ENCODE data around the gene TNFRSF18.
"Not testable (repeated sequence)": the region's sequence is repeated elsewhere in the genome, so short reads cannot be mapped to it uniquely, and the experiment has no call there.

The TNFRSF18 gene

GRCh38 chr1:1206376-1206965, at the start of gene TNFRSF18:
Gene TNFRSF18, minus strand, starts transcription at chr1:1206592. Its CDS starts 21 bp downstream, at chr1:1206571.
- DNase-seq: peak; percentile 56

GRCh38 chr1:1255611-1256010, 49.2 kb upstream of the TNFRSF18 start:
- DNase-seq: no peak

GRCh38 chr1:1255078-1255477, 48.7 kb upstream of the TNFRSF18 start:
- DNase-seq: no peak

GRCh38 chr1:1254667-1254998, 48.2 kb upstream of the TNFRSF18 start:
- DNase-seq: no peak

DNA sequence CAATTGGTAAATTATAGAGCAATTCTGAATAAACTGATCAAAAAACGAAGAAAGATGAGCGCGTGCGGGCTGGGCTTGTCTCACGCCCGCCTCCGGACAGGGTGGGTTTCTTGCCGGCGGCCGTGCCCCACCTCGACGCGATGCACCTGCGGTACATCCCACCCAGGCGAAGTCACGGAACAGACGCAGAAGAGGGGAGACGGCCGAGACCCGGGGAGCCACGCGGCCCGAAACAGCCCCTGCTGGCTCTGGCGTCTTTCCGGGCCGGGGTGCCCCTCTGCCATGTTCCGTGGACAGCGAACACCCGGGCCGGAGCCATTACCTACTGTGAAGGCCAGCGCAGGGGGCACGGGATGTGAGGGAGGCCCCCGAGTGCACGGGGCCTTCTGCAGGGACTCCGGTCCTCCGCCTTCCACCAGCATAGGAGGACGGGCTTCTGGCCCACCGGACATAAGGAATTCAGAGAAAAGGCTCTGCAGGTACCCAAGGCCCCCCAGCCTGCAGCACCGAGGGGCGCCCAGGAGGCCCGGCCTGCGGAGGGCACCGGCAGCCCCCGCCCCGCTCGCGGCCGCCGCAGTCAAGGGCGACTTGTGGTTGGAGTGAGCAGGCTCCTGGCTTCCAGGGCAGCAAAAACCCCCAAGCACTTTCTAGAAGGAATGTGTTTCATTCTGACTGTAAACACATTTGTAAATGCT, 47.7 kb upstream of the TNFRSF18 start:
- DNase-seq: no peak

DNA sequence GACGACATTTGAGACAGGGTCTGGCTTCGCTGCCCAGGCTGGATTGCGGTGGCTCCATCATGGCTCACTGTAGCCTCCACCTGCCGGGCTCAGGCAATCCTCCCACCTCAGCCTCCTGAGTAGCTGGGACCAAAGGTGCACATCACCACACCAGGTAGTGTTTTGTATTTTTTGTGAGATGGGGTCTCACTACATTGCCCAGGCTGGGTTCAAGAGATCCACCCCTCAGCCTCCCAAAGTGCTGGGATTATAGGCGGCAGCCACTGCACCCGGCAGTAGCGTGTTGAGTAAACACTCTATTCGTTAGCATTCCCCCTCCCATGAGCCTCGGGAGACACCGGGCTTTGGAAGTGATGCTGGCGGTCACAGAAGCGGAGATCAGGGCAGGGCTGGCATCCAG, 46.9 kb upstream of the TNFRSF18 start:
- DNase-seq: no peak

DNA sequence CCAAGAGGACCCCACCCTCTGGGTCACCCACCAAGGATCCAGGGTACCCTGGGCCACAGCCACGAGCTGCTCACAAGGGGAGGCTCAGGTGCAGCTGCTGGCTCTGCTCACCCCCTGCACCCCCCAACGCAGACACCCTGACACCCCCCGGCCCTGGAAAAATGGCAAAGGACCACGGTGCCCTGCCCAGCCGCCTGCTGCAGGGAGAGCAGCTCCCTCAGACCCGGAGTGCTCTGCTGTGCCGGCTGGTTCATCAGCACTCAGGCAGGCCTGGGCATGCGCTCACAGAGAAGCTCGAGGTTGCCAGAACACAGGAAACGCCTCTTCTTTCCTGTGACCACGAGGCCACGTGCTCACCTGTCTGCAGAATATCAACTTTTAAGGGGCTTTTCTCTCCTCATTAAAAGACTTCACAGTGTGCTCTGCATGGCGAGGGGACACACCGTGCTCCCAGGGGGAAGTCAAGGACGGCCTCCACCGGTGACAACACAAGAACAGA, 44.4 kb upstream of the TNFRSF18 start:
- peak; percentile 78 for DNase-seq

DNA sequence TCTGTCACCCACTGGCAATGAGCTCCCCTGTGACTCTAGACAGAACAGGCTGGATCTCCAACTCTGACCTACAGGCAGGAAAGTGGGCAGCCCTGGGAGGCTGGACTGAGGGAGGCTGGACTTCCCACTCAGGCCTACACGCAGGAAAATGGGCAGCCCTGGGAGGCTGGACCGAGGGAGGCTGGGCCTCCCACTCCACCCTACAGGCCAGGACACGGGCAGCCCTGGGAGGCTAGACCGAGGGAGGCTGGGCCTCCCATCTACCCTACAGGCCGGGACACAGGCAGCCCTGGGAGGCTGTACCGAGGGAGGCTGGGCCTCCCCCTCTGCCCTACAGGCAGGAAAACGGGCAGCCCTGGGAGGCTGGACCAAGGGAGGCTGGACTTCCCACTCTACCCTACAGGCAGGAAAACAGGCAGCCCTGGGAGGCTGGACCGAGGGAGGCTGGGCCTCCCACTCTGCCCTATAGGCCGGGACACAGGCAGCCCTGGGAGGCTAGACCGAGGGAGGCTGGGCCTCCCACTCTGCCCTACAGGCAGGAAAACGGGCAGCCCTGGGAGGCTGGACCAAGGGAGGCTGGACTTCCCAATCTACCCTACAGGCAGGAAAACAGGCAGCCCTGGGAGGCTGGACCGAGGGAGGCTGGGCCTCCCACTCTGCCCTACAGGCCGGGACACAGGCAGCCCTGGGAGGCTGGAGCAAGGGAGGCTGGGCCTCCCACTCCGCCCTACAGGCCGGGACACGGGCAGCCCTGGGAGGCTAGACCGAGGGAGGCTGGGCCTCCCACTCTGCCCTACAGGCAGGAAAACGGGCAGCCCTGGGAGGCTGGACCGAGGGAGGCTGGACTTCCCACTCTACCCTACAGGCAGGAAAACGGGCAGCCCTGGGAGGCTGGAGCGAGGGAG, 41.9 kb upstream of the TNFRSF18 start:
- DNase-seq: not testable (repeated sequence)

- no peak for DNase-seq
Observed at GRCh38 chr1:1247341-1247913, 41.0 kb upstream of the TNFRSF18 start.

DNA sequence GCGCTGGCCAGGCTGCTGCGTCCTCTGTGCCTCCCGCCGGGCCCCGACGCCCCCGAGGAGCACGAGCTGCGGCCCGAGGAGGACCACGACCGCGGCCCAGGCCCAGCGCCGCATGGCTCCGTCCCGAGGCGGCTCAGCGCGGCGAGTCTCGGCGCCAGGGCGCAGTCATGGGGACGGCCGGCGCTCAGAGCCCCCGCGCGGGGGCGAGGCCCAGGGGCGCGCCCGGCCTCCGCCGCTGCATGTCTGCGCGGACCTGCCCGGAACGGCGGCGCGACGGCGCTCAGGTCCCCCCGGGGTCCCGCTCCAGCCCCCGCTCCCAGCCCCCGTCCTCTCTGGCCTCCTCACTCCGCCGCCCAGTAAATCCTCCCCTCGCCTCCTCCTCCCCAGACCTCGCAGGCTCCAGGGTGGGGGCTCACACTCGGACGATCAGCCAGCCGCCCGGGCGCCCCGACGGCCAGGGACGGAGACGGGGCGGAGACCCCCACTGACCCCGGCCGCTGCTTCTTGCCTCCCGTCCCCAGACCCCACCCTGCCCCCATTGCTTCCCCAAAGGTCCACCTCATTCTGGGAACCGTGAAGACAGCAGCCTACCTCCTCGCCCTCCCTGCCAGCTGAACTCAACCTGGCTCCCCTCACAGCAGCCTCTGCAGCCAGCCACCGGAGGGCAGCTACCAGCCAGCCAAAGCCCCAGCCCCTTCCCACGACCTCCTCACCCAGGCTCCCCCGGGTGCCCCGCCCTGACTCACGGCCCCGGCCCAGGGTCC, 40.4 kb upstream of the TNFRSF18 start, which contains the start of gene C1QTNF12:
C1QTNF12 (minus strand) TSS at position 146 of the 764 bp plus-strand sequence; CDS start at position 114, 32 bp downstream.
- no peak for DNase-seq

DNA sequence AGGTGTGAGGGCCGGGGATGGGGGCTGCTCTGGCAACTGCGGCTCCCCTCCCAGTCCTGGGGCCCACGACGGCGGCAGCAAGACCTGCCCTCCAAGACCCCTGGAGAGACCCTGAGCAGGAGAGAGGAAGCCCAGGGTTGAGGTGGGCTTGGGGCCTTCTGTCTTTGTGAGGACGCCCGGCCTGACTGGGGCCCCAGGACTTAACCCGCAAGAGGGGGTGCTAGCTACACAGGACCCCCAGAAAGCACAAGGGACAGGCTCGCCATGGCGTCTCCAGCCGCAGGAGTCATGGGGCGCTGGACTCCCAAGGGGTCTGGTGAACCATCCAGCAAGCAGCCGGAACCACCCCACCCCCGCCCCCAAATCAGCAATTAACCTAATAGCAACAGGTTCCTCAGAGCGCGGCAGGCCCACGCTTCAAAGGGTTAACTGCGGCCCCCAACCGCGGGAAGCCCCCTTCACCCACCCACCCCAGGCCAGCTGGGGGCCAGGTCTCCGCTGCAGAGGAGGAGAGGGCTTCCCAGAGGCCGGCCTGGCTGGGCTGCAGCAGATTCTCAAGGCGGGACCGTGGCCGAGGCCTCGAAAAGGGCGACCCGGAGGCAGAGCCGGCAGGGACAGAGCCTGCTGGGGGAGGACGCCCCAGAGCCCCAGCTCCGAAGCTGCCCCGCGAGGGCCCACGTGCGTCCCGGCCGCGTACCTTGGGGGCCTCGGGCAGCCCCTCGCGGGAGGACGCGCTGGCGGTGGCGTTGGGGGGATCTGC, 39.6 kb upstream of the TNFRSF18 start:
- no peak for DNase-seq

DNA sequence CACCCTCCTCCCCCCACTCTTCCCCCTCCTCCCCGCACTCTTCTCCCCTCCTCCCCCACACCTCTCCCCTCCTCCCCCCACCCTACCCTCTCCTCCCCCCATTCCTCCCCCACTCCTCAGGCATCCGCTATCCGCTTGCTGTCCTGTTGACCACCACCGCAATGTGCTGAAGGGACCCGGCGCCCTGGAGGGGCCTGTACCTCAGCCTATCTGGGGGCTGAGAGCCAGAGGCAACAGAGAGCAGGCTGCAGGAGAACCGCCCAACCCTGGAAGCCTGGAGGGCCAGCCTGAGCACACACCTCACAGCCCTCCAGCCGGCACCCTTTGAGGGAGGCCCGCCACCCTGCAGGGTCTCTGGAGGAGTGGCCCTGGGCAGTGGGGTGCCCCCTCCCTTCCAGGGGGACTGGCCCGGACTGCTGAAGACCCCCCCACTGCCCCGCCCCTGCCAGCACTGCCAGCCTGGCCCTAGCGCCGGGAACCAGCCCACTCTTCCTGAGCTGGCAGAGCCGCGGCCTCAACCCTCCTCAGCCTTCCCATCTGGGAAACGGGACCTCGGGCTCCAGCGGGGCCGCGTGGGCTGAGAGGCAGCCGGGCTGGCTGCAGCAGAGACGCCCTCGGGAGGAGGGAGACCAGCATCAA, 38.9 kb upstream of the TNFRSF18 start:
- DNase-seq: no peak

DNA sequence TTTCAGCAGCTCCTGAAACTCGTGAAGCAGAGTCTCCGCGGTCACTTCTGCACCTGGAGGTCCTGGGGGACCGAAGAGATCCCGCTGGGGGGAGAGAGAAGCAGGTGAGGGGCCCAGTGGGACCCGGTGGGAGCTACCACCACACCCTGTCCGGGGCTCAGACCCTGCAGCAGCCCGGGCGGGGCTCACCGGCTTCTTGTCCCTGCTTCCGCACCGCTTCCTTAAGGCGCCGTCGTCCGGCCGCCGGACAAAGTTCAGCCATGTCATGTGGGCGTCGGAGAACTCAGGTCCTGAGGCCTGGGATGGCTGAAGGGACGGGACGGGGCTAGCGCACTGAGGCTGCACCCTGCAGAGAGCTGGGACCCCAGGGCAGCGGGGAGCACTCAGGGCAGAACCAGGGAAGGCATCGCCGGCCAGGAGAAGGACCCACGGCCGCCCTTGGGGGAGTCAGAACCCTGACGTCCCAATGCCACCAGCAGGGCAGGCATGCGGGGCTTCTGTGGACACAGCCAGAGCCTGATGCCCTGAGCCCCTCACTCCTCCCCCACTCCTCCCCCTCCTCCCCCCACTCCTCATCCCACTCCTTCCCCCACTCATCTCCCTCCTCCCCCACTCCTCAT, 37.9 kb upstream of the TNFRSF18 start:
- no peak for DNase-seq

- DNase-seq: no peak
Observed at GRCh38 chr1:1243807-1244191, 37.4 kb upstream of the TNFRSF18 start.

- no peak for DNase-seq
Observed at GRCh38 chr1:1243266-1243660, 36.9 kb upstream of the TNFRSF18 start.

GRCh38 chr1:1242461-1243265, 36.3 kb upstream of the TNFRSF18 start:
- DNase-seq: no peak

- no peak for DNase-seq
Observed at GRCh38 chr1:1241588-1242219, 35.3 kb upstream of the TNFRSF18 start.

DNA sequence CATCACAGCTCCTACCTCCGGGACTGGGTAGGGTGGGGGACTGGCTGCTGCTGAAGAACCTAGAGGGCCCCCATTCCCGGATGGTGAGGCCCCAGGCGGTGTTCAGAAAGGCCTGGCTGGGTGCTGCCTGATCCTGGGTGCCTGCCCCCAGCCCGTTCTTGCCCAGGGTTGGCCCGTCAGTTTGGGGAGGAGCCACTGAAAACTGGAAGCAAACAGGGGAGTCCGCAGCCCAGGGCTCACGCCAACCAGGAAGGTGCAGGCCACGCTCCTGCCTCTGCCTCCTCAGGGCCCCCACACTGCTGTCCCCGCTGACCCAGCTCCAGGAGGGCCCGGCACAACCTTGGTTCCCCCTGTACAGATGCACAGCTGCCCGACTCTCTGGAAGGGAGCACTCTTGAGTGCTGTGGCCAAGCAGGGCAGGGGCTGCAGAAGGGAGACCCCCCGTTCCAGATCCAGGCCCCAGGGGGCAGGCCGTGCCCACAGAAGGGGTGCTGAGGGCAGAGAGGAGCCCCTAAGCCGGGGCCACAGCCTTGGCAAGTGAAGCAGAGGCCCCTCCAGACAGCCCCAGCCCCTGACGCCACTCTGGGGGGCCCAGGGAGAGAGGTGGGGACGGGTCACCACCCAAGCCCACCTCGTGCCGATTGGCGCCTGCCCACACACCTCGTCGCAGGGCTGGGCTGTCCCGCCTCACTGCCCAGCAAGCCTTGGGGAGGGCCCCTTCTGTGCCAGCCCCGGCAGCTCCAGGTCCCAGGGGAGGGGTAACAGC, 34.6 kb upstream of the TNFRSF18 start:
- no peak for DNase-seq

- no peak for DNase-seq
Observed at GRCh38 chr1:1240348-1240732, 33.9 kb upstream of the TNFRSF18 start.

Measured in activated CD8-positive, alpha-beta memory T cell treated with anti-CD3 and anti-CD28 coated beads, Interleukin-2, amount 50 U/mL, for 4 hours (primary cell).